GM21737 (cell line): Measurements from ENCODE around the gene PHOX2B.
"Not testable (repeated sequence)": the region's sequence is repeated elsewhere in the genome, so short reads cannot be mapped to it uniquely, and the experiment has no call there.

Experiments
- ATAC-seq: cut with Tn5 transposase; IDR thresholded peaks from one replicate; pipeline ENCODE4 v1.9.1; 2021; ENCODE audit warnings: mild to moderate bottlenecking, moderate library complexity; ENCODE audit not compliant: unreplicated experiment

The PHOX2B gene

DNA sequence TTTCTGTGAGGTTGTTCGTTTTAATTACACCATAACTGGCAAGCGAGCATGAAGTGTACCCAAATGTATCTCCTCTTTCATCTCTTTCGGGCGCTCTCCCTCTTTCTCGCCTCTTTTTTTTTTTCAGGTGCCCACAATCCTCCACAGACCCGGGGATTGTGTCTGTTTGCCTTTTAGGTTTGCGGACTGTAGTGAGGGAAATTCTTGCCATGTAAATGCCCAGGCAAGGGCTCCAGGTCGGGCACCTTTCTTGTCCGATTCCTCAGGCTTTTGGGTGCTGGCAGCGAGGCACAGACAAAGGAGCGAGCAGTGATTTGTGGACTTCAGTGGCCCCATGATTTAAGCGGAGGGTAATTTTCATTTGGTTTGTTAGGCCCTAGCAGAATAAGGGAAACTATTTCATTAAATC lies 1.1 kb upstream of the PHOX2B start:
- ATAC-seq, result no peak

DNA sequence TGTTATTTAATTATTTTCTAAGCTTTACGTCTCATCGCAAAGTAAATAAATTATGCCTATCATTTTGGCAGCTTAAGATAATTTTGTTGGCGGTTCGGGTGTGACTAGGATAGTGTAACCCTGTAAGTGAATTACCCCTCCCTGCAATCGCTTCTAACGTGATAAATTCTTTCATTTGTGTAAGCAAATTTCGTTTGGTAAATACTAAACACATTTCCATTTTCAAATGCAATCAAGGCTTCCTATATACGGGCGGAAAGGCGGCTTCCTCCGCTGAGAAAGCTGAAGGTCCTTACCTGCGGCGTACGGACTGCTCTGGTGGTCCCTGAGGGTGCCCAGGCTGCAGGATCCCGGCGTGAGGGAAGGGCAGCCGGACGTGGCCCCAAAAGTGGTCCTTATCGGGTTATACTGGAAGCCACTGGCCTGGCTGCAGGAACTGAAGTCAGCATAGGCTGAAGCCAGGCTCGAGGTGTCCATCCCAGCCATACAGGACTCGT lies 403 bp downstream of the PHOX2B start:
- no peak for ATAC-seq

DNA sequence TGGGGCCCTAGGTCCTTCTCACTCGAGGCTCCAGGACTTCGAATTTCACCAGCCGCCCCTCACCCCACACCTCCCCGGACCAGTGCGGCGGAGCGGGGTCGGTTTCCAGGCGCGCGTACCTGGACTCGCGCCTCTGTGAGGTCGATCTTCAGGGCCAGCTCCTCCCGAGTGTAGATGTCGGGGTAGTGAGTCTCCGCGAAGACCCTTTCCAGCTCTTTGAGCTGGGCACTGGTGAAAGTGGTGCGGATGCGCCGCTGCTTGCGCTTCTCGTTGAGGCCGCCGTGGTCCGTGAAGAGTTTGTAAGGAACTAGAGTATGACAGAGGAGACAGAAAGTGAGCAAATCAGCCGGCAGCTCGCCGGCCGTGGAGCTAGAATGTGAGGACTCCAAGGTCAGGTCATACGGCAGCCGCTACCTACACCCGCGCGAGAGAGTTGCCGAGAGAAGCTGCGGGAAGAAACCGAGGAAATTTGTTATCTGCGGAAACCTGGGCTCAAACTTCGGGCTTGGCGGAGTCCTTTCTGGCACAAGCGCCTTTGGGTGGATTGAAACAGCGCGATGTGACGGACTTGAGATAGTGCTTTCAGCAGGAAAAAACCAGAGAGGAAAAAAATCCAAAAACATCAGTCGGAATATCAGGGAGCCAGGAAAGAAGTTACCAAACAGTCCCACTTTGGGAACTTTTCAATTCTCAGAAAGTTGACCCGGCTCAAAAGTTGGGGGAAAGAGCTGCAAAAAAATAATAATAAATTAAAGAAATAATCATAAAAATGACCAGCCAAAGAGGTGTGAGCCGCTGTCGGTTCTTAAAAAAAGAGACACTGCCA lies 1.1 kb downstream of the PHOX2B start:
- ATAC-seq, result no peak

DNA sequence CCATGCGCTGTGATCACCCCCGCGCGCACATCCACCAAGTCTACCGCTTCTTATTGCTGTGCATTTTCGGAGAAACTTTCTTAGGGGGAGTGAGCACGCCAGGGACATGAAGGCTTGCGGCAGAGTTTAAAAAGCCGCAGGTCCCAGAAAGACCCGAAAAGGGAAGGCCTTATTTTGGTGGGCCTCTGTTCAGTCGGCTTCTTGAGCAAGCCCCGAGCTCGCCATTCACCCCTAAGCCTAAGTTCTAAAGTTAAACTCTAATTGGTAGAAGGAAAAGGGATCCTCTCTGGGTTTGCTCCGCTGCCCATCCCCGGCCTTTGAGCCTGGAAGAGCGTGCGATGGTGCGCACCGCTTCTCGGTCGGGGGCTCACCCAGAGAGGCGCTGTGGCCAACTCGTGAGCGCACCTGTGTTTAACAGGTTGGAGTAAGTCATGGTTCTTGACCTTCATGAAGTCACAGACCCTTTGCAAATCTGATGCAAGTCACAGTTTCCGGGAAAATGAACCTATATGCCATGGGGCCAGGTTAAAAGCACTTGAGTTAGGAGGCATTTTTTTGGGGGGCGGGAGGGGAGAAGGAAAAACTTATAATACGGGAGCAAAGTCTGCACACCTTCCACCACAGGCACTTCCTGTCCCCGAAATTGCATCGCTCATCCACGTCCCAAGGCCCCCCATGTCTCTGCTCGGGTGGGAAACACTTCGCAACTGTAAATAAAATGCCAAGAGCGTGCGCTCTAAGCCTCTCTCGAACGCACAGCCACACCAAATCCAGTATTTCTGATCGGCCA lies 1.9 kb downstream of the PHOX2B start:
- no peak for ATAC-seq

DNA sequence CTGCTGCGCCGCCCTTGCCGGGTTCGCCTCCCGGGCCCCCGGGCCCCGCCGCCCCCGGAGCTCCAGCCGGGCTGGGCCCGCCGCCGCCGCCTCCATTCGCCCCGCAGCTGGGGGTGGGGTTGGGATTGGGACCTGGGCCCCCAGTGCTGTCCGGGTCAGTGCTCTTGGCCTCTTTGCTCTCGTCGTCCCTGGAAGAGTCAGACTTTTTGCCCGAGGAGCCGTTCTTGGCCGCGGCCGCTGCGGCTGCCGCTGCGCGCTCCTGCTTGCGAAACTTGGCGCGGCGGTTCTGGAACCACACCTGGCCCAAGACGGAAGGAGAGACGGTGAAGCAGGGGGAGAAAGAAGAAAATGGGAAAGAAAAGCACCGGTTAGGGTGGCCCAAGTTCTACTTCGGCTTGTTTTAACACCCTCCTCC lies 2.5 kb downstream of the PHOX2B start:
- no peak for ATAC-seq

DNA sequence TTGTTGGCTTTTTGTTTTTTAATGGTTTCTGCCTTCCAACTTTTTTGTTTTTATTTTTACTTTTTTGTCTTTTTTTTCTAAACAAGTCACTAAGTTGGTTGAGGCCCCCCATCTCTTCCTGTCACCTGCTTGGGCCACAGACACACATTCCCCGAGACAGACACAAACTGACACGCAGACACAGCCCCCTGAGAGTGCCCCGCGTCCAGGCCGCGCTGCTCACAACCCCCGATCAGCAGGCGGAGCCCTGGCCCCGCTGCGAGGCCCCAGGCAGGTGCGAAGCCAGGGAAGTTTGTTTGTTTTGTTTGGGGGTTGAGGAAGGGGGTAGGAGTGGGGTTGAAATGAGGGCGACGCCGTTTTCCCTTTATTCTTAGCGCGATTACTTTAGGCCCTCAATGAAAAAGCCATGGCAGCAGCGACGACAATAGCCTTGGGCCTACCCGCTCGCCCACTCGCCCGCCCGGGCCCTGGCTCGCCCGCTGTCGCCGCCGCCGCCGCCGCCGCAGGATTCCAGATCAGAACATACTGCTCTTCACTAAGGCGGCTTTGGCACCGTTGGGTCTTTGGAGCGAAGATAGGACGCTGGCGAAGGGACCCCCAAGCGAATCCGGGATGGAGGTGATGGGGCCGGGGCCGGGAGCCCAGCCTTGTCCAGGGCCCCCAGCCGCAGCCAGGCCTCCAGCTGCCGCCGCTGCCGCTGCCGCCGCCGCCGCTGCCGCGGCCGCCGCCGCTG lies 3.1 kb downstream of the PHOX2B start:
- no peak for ATAC-seq

DNA sequence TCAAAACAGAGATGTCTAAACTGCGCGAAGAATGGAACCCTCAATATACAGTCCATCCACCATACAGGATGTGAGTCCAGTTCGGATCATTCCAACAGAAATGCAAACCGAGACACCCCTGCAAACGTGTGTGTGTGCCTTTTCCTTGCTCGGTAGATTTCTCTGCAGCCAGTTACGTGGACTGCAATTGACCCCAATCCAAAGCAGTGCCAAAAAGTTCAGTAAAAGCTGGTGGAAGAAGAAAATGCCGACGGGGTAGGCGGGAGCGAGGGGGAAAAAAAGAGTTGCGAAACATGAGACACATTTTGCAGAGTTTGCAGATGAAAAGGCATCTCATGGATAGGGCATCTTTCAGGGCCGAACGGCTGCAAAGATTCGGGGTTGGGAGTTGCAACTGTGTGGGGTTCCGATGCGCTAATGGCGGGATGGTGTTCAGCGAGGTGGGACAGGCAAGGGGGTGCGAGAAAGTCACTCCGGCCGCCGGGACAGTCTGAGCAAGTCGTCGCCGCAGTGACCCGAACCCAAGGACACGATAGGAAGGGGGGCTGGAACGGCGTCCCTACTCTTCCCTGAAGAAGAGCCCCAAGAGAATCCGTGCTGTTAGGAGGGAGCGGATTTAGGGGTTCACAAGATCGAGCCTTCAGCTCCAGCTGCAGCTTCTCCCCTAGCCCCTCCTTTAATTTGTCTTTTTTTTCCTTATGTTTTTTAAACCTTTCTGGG lies 3.8 kb downstream of the PHOX2B start:
- no peak for ATAC-seq

DNA sequence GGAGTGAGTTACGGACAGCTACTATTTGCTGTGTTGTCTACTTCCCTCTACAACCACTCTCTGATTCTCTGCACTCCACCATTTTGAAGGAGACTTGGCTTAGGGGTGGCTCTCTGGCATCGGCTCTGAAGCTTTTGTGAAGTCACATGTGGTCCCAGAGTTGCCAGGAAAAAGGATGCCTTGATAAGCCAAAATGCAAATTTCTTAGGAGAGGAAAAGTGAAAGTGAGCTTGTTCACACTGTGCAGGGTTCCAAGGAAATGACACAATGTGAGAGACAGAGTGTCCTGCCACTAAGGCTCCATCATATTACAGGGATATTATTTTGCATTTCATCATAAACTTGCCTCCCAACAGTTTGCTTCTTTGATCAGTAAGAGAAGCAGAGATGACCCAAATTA lies 7.2 kb downstream of the PHOX2B start:
- no peak for ATAC-seq

DNA sequence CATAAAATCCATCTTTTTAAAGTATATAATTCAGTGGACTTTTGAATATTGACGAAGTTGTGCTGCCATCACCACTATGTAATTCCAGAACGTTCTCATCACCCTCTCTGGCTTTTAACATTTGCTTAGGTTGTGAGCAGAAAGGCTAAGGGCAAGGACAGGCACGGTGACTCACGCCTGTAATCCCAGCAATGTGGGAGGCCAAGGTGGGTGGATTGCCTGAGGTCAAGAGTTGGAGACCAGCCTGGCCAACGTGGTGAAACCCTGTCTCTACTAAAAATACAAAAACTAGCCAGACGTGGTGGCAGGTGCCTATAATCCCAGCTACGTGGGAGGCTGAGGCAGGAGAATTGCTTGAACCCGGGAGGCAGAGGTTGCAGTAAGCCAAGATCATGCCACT lies 11.0 kb downstream of the PHOX2B start:
- not testable (repeated sequence) for ATAC-seq

DNA sequence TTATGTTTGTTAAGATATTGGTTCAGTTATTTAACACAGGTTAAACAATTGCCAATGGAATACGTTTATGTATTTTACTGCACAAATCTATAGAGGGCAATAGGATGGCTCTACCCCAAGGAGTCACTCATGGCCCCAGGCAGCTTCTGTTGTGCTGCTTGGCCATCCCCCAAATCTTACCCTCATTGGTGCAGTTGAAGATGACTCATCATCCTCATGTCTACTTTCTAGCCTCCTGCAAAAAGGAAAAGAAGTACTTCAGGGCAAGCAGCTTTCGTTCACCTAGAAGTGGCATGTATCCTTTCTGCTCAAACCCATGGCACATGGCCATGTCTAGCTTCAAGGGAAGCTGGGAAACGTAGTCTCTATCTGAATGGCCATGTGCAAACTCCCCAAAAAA lies 14.2 kb downstream of the PHOX2B start:
- no peak for ATAC-seq

DNA sequence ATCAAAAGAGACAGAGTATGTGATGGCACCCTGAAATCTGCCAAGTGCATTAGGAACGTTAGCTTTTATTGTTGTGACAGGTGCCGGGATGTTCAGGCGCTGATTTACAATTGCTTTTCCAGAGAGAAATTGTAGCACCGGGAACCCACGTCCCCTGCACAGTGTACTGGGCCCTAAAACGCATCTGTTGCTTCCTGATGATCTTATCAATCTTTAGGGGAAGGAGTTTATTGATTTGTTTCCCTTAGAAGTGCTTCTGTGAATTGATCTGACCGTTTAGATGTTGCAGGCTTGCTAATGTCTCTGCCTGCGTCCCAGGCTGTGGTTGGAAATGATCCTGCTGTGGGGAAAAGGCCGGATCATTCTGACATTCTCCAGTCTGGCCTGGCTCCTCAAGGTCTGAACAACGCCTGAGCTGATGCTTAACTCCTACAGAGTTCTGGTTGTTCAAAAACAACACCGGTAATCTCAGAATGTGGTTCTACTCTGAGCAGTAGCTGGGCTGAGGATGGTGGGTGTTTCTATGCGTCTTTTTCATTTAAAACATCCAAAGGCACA lies 16.9 kb downstream of the PHOX2B start:
- no peak for ATAC-seq

DNA sequence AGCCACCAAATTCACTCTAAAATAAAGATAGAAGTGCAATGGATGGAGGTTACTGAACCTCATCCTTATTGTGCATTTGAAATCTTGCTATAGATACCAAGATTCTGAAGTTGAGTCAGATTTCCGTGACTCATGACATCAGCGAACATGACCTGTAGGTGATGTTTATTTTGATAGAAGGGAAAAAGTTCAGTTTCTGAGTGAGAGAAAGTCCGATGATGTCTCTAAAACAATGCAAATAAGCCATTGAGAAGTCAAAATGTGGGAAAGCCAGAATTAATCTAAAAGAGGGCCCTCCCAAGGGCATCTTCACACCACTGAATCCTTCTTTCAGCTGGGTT lies 20.0 kb downstream of the PHOX2B start:
- ATAC-seq, result no peak

DNA sequence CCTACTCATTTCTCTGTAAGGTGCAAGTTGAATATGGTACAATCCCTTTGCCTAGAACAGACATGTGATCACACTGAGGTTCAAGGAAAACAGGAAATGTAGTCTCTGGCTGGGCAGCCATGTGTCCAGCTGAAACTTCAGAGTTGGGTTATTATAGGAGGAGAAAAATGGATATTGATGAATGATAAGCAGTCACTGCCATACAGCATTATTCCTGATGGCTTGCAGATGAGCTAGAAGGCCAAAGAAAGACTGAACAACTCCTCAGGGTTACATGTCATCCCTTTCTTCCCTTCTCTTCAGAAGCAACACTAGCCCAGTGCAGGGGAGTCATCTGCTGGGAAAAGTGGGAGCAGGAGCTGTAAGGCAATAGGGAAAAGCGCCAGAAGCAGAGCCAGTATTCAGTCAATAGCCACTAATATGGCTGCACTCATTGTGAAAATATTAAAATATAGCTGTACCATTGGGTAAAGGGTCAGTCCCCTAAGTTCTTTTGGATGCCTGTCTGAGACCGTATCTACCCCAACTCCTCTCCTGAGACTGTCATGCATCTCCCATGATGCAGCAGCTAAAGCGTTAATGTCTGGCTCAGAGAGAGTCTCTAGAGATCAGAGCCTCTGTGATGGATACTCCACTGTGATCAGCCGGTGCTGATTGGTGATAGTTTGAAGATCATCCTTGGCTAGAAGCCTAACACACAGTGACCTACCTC lies 20.5 kb downstream of the PHOX2B start:
- no peak for ATAC-seq

DNA sequence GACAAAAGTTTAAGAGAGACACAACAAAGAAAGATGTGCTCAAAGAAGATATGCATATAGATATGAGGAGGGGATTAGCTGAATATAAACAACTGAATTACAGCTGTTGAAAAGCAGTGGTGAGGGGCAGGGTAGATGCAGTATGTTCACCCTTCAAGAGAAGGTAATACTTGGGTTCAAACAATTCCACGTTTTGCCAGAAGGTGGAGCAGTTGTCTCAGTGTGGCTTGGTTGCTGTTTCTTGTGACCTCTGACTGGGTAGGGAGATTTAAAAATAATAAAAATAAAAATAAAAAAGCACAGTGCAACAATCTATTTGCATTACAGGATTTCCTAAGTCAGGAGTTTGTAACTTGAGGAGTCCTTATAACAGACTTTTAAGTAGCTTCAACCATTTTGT lies 23.3 kb downstream of the PHOX2B start:
- ATAC-seq, result no peak

DNA sequence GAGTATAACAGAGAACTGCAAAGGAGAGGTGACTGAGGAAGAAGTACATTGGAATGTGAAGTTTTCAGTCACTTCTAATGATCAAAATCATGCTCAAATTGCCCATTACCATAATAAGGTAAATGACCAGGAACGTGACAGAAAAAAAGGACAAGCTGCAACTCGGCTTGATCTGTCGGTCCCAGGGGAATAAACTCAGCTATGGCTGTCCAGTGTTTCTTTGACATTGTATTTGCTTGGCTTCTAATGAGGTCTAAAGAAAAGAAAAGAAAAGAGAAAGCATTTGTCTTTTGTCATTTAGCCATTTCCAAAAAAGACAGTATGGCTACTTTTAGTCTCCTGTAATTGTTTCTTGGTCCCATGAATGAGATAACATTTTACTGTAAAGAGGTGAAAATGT lies 25.2 kb downstream of the PHOX2B start:
- ATAC-seq, result no peak

DNA sequence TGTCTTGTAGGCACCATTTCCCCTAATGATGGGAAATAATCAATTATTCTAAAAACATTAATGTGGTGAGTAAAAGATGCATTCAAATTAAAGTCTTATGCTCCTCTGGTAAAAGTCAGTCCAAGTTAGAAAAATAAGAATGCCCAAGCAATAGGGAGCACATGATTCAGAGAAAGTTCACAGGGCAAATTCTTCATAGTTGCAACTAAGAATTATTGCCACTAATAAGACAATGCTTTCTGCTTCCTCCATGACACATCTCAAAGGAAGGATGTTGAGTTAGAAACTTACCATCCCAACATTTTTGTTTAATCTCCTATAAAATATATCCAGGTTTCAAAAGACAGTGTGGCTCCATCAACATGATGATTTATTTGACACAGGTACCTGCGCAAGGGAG lies 26.3 kb downstream of the PHOX2B start:
- ATAC-seq, result no peak

DNA sequence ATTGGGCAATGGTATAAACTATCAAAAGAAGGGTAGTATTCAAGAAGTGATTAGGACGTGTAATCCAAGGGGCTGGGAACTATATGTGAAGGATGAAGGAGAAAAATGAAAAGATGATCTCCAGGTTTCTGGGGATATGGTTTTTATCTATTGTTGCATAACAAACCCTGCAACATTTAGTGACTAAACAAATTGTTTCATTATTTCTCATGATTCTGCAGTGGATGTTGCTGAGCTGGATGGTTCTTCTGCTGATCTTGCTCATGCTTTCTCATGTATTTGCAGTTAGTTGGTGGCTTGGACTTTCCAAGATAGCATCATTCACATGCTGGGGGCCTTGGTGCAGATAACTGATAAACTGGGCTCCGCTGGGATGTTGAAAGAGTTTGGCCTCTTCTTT lies 29.1 kb downstream of the PHOX2B start:
- no peak for ATAC-seq

DNA sequence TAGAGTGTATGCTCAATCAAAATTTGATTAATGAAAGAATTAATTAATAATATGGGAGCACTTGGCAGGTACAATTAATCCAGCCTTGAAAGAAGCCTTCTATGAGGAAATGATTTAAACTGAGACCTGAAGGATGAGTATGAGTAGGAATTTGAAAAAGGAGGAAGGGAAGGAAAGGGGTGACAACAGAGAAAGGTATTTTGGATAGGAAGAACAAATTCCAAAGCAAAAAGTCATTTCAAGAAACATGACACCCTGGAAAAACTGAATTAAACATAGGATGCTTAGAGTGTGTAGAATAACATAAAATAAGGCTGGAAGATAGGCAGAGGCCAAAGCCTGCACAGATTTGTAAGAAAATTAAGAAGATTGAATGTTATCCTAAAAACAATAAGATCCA lies 29.6 kb downstream of the PHOX2B start:
- ATAC-seq, result no peak

DNA sequence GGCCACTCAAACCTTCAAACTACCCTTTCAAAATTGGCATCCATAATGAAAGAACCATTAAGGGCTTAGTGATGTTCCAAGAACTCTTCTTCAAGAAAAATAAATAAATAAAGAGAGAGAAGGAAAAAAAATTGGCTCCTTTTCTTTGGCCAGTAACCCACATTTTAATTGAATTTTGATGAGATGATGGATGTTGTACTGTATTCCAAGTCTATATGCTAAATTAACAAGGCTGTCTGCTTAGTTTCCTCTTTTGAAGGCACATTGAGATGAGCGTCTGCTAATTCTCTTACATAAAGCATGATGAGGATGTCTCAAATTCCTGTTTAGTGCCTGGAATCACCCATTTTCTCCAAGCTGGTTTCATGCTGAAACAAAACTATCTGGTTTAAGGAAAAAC lies 33.4 kb downstream of the PHOX2B start:
- no peak for ATAC-seq
